Activated CD8-positive, alpha-beta memory T cell treated with anti-CD3 and anti-CD28 coated beads, Interleukin-2, amount 50 U/mL, for 24 hours (primary cell): ENCODE measurements around the gene EAPP.
"Not testable (repeated sequence)": the region's sequence is repeated elsewhere in the genome, so short reads cannot be mapped to it uniquely, and the experiment has no call there.

Experiments
- DNase-seq: peaks from one replicate; pipeline ENCODE4 v3.0.0-alpha.2; 2020; ENCODE audit errors: extremely low read depth

Gene EAPP

GRCh38 chr14:34484726-34485125 is 54.8 kb downstream of the EAPP start:
- no peak for DNase-seq

- DNase-seq, result no peak
Measured at GRCh38 chr14:34482463-34482862, 57.0 kb downstream of the EAPP start.

GRCh38 chr14:34479694-34480093 is 59.8 kb downstream of the EAPP start:
- DNase-seq, result no peak

GRCh38 chr14:34478261-34478660 is 61.2 kb downstream of the EAPP start:
- no peak for DNase-seq

- DNase-seq, result not testable (repeated sequence)
Measured at GRCh38 chr14:34476036-34476435, 63.5 kb downstream of the EAPP start.

- DNase-seq, result no peak
Measured at GRCh38 chr14:34475163-34475562, 64.3 kb downstream of the EAPP start.

- DNase-seq, result no peak
Measured at GRCh38 chr14:34474187-34474679, 65.3 kb downstream of the EAPP start.

- DNase-seq, result no peak
Measured at GRCh38 chr14:34472706-34473279, 66.7 kb downstream of the EAPP start.

GRCh38 chr14:34470319-34470718 is 69.2 kb downstream of the EAPP start:
- DNase-seq, result no peak

- no peak for DNase-seq
Measured at GRCh38 chr14:34466691-34467090, 72.8 kb downstream of the EAPP start.
